Measurements from ENCODE around the gene SLC25A30.

- TF ChIP-seq CTCF (IDR thresholded peaks at IDR 0.05; ENCODE audit: low read length) (no peak), EZH2 (IDR thresholded peaks at IDR 0.05; ENCODE audit: borderline replicate concordance, low read length) (no peak)
Observed at GRCh38 chr13:45396533-45397095, 21.6 kb downstream of the SLC25A30 start.

Measured in OCI-LY1 (cell line).